COLO829 (cell line): ENCODE results near the gene CD37.
"Not testable (repeated sequence)": the region's sequence is repeated elsewhere in the genome, so short reads cannot be mapped to it uniquely, and the experiment has no call there.

Experiments used
- DNase-seq: peaks from one replicate; pipeline ENCODE4 v3.0.0; 2012; ENCODE audit warnings: low spot score

The CD37 gene, protein sequence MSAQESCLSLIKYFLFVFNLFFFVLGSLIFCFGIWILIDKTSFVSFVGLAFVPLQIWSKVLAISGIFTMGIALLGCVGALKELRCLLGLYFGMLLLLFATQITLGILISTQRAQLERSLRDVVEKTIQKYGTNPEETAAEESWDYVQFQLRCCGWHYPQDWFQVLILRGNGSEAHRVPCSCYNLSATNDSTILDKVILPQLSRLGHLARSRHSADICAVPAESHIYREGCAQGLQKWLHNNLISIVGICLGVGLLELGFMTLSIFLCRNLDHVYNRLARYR

DNA sequence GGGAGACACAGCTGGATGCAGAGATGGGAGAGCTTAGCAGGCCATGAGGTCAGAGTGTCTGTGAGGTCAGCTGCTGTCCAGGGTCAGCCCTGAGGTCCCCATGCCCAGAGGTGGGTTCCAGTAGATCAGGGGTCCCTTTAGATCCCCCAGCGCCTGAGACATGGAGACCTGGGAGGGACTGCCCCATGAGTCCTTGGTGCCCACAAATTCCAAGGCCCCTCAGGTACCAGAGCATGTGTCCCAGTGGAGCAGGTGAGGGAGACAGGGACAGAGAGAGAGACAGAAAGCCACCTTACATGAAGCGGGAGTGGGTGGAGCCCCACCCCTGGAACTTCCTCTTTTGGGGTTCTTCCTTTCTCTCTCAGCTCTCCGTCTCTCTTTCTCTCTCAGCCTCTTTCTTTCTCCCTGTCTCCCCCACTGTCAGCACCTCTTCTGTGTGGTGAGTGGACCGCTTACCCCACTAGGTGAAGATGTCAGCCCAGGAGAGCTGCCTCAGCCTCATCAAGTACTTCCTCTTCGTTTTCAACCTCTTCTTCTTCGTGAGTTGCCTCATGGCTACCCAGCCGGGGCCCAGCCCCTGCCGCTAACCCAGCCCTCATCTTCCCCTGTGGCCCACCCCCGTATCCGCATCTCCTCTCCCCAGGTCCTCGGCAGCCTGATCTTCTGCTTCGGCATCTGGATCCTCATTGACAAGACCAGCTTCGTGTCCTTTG lies at the start of gene CD37:
TSS of gene CD37 (plus strand) at position 336 of the 713 bp plus-strand sequence. CDS start at position 471, 135 bp downstream.
- no peak for DNase-seq

DNA sequence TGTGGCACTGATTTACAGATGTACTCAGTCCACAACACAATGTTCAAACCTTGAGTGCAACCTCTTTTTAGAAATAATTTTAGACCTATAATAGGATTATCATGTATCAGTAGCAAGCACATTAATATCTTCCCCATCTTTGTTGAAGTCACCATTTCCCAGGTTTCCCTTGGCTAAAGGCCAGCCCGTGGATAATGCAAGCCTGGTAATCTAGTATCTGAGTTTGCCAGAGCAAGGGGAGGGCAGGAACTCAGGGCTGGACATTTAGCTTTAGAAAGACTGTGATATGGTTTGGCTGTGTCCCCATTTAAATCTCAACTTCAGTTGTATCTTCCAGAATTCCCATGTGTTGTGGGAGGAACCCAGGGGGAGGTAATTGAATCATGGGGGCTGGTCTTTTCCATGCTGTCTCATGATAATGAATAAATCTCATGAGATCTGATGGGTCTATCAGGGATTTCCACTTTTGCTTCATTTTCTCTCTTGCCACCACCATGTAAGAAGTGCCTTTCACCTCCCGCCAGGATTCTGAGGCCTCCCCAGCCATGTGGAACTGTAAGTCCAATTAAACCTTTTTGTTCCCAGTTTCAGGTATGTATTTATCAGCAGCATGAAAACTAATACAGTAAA lies 48.0 kb upstream of the CD37 start:
- no peak for DNase-seq

DNA sequence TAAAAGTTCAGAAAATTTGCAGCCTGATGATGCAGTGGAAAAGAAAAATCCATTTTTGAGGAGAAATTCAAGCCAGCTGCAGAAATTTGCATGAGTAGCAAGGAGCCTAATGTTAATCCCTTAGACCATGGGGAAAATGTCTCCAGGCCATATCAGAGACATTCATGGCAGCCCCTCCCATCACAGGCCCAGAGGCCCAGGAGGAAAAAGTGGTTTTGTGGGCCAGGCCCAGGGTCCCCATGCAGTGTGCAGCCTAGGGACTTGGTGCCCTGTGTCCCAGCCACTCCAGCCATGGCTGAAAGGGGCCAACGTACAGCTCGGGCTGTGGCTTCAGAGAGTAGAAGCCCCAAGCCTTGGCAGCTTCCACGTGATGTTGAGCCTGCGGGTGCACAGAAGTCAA lies 47.0 kb upstream of the CD37 start:
- DNase-seq = not testable (repeated sequence)

DNA sequence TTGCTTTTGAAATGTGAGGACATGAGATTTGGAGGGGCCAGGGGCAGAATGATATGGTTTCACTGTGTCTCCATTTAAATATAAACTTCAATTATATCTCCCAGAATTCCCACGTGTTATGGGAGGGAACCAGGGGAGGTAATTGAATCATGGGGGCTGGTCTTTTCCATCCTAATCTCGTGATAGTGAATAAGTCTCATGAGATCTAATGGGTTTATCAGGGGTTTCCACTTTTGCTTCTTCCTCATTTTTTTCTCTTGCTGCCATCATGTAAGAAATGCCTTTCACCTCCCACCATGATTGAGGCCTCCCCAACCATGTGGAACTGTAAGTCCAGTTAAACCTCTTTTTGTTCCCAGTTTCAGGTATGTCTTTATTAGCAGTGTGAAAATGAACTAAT lies 45.9 kb upstream of the CD37 start:
- not testable (repeated sequence) for DNase-seq

DNA sequence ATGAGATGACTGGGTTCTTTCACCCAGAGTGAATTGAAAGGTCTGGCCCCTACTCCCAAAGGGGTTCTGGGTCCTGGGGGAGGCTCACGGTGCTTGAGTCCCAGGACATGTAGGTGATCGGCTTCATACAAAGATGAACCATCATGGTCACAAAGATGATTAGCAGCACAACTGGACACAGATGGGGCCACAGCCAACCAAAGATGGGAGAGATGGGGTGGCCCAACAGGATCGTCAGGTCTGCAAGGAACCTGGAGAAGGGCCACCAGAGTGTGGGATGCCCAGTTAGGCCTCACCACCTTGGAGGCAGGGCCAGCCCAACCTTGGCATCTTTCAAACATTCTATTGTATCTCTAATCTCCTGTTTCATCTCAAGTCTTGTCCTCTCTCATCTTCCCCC lies 44.7 kb upstream of the CD37 start:
- DNase-seq = no peak

DNA sequence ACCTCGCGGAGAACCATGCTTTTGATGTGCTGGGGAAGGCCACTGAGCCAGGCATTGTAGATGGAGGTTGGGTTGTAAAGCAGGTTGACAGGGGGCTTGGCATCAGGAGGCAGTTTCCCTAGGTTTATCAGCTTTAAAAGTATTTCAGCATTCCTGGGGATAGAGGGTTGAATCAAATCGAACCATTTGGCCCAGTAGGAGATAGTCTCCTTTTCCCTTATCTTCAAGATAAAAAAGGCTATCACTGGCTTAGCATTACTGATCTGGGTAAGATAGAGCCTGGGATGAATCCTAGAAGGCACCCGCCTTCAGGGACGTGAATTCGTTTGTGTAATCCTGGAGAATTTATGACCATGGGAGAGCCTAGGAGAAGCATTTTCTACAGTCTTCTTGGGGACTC lies 40.8 kb upstream of the CD37 start:
- no peak for DNase-seq

DNA sequence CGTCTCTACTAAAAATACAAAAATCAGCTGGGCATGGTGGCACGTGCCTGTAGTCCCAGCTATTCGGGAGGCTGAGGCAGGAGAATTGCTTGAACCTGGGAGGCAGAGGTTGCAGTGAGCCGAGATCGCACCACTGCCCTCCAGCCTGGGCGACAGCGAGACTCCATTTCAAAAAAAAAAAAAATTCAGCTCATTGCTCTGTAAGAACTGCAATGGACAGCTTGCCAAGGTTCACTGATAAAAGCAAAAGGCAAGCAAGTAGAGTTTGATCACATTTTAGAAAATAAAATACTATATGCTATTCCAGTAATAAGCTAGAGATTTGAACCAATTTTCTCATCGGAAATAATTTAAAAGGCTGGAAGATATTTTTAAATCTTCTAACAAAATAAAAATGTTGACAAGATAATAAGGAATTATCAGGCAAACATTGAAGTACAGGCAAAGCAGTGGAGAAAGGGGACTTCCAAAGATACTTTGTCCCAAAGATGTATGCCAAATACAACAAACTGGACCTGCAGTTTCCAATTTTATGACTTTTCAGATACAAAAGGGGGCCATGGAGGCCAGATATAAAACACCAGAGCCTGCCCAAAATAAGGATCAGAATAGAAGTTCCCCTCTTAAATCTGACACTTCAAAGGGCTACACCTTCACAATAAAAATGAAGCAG lies 39.9 kb upstream of the CD37 start:
- DNase-seq = no peak

DNA sequence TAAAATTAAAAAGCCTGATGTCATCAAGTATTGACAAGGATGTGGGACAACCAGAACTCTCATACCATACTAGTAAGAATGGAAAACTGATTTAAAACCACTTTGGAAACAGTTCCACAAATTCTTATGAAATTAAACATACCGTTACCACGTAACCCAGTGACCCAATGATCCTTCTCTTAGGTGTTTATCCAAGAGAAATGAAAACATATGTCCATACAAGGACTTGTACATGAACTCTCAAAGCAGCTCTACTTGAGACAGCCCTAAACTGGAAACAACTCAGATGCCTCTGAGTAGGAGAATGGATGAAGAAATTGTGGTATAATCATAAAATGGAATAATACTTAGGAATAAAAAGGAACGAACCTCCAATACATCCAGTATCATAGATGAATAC lies 37.8 kb upstream of the CD37 start:
- DNase-seq = no peak

DNA sequence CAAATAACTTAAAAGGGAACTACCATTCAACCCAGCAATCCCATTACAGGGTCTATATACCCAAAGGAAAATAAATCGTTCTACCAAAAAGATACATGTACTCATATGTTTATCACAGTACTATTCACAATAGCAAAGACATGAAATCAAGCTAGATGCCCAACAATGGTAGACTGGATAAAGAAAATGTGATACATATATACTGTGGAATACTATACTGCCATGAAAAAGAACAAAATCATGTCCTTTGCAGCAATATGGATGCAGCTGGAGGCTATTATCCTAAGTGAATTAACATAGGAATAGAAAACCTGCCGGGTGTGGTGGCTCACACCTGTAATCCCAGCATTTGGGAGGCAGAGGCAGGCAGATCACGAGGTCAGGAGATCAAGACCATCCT lies 36.6 kb upstream of the CD37 start:
- not testable (repeated sequence) for DNase-seq

DNA sequence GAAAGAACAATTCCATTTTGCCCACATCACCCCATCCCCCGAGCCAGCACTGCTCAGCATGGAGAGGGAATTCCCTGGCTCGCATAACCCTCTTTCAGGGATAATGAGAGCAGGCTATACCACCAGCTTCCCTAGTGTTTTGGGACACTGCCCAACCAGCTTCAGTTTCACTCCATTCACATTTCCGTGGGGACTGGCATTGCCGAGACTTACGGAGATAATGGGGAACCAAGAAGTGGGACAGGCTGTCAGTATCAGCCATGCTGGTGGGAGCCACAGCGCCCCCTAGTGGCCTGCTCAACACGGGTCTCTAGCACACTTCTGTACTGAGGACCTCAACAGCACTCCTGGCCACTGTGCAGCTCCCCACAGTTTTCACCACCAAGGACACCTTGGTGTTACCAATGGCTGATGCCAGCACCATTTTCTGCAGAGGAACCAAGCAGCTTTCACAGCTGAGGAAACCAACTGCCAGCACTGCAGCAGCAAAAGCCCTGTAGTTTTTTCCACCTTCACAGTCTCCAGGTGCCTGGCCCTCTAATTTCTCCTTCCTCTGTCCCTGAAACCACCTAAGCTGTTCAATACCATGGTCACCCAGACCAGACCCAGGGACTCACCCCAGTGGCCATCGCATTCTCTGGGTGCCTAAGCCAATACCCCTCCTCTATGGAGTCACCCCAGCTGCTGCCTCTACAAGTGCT lies 33.9 kb upstream of the CD37 start:
- DNase-seq = peak; percentile 61

DNA sequence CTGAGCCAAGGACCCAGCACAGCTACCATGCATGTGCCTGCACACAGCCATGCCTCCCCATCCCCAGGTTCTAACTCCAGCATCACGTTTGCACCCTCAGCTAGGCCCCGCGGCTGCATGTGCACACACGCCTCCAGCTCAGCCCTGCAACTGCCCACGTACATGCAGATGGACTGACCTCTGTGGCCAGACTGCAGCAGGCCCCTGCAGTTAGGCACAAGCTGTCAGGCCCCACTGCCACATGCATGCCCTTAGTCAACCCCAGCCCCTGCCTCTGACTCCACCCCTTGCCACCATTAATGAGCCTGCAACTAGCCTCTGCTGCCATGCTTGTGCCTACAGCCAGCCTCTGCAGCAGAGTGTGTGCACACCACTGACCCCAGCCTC lies 33.3 kb upstream of the CD37 start:
- no peak for DNase-seq

DNA sequence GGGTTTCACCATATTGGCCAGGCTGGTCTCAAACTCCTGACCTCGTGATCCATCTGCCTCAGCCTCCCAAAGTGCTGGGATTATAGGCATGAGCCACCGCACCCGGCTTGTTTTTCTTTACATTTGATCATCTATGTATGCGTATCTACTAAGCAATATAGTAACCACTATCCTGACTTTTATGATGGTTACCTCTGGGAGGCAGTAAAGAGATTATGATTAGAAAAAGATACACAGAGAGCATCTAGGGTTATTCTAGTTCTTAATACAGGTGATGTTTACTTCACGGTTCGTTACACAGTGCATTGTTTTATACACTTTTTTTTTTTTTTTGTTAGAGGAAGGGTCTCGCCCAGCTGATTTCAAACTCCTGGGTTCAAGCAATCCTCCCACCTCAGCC lies 28.5 kb upstream of the CD37 start:
- DNase-seq = not testable (repeated sequence)

DNA sequence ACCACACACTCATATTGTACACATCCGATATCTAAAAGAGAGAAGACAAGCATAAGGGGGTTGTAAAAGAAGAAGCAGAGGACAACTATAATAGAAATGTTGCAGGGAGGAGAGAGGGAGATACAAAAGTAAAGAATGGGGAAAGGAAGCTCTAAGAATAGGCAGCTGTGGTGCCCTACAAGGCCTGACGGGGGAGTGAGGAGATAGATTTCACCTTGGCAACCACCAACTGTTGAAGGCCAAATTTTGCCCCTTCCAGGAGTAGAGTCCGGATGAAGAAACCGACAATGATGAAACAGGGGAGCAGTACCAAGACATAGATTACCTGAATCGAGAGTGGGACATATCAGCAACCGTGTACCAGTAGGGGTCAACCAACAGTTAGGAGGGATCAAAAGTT lies 26.1 kb upstream of the CD37 start:
- DNase-seq = no peak

DNA sequence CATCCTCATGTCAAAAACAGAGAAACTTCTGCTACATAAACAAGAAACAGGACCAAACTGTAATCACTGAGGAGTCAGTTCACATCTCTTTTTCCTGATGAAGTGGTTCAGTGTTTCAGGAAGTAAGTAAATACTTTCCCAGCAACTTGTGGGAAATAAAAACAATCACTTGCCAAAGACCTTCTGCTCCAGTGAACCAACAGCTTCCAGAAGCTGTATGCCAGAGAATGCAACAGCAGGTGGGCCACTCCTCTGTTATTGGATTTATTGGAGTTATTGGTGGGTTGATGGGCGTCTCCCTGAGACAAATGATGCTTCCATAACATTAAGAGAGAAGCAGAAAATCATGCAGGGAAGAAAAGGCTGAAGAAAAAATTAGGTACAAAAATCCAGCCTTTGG lies 20.1 kb upstream of the CD37 start:
- DNase-seq = no peak

DNA sequence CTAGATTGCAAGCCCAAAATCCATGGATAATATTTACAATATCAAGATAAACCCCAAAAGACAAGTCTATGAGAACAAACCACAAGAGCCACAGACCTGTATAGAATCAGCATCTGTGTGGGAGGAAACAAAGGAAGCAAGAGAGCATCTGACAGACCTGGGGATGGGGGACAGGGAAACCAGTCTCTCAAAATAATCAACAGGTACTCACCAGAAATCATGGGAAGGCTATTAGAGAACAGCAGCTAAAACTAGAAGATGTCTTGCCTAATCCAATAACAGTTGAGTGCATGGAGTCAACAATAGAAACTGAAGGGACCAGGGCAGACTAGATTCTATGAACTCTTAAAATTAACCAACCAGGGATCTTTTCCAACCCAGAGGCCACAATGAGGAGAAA lies 18.9 kb upstream of the CD37 start:
- no peak for DNase-seq

DNA sequence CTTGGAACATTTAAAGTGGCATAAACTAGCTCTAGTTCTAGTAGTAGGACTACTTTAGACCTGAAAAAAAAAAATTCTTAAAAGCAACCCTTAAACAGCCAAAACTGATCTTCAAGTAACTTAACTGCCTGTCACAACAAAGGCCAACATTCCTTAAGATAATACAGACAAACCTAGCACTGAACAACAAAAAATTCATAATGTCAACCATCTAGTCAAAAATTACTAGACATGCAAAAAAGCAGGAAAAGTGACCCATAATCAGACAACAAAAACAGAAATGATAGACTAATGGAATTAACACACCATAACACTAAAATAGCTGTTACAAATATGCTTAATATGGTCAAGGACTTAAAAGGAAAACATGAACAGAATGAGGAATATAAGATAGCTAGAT lies 16.9 kb upstream of the CD37 start:
- DNase-seq = no peak

DNA sequence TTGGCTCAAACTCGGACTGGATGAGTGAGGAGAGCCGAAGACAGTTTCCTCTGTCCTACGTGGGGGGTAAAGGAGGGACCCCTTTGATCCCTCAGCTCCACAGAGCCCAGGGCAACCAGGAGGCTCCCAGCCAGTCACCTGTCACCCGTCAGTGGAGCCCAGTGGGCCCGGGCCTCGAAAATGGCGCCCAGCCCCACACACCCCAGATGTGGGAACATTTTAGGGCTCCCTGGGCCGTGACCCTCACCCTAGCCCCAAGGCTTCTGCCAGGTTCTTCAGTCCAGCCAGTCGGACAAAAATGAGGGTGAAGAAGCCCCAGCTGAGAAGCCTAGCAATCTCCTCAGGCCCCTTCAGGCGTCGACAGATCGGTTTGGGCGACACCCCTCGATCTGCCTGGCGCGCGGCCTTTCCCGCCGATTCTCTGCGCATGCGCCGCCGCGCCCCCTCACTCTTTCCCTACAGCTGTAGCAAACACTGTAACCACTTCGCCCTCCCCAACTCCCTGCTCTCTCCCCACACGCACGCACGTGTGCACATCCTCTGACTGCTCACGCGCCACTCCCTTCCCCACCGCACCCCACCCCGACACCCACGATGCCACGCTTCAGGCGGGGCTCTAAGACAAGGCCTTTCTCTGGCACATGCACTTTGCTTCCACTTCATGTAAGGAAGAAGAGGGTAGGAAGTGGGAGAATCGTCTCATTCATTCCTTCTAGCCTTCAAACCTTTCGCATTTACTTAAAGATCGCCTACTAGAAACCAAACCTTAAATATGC lies 10.2 kb upstream of the CD37 start, which contains the start of gene SLC6A16:
TSS of gene SLC6A16 (minus strand) at position 391 of the 776 bp plus-strand sequence. CDS start 13,844 bp downstream, outside the sequence.
- no peak for DNase-seq

DNA sequence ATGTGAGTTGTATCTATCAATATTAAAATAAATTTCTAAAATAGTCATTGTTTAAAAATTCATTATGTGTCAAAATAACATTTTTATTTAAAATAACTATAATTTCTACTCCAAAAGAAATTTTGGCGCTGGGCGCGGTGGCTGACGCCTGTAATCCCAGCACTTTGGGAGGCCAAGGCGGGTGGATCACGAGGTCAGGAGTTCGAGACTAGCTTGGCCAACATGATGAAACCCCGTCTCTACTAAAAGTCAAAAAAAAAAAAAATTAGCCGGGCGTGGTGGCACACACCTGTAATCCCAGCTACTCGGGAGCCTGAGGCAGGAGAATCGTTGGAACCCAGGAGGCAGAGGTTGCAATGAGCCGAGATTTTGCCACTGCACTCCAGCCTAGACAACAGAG lies 9.4 kb upstream of the CD37 start:
- DNase-seq = not testable (repeated sequence)

DNA sequence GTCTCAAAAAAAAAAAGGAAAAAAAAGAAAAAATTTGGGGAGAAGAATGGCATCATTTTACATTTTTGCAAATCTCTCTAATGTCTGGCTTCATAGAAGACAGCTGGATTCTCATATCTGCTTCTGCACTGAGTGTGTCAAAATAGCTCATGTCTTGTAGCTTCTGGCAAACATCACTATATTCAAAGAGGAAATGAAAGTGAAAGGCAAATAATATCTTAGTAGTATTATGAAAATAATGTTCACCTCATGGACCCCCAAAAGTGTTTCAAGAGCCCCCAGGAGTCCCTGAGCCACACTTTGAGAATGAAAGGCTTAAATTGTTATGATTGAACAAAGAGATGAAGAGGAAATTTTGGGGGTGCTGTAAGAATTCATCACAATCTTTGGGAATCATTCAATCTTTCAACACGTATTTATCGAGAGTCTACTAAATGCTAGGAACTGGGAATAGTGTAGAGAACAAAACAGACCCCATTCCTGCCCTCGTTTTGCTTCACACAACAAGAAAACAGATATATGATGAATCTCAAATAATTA lies 9.0 kb upstream of the CD37 start:
- no peak for DNase-seq

DNA sequence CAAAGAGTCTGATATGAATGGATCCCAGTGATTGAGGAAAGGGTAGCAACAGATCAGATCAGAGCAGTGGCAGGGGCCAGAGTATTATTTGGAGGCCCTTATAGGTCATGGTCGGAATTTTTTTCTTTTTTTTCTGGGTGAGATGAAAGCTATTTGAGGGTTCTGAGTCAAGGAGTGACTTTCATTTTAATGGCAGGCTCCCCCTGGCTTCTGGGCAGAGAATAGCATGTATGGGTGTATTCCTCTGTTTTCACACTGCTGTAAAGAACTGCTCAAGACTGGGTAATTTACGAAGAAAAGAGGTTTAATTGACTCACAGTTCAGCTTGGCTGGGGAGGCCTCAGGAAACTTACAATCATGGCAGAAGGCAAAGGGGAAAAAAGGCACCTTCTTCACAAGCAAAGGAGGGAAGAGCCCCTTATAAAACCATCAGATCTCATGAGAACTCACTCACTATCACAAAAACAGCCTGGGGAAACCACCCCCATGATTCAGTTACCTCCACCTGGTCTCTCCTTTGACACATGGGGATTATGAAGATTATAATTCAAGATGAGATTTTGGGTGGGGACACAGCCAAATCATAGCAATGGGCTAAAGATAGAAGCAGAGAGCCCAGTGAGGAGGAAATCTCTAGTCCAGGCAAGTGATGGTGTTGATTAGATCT lies 7.2 kb upstream of the CD37 start:
- peak; percentile 36 for DNase-seq
